ENCODE measurements around the gene SAP30L. TPM values are rescaled to one million over a fixed set of nuclear protein-coding genes. Genes with fewer than 3 reads are reported as not detected.

SAP30L gene
- total RNA-seq, 1 donor from 2014 or later = 25.7 TPM

DNA sequence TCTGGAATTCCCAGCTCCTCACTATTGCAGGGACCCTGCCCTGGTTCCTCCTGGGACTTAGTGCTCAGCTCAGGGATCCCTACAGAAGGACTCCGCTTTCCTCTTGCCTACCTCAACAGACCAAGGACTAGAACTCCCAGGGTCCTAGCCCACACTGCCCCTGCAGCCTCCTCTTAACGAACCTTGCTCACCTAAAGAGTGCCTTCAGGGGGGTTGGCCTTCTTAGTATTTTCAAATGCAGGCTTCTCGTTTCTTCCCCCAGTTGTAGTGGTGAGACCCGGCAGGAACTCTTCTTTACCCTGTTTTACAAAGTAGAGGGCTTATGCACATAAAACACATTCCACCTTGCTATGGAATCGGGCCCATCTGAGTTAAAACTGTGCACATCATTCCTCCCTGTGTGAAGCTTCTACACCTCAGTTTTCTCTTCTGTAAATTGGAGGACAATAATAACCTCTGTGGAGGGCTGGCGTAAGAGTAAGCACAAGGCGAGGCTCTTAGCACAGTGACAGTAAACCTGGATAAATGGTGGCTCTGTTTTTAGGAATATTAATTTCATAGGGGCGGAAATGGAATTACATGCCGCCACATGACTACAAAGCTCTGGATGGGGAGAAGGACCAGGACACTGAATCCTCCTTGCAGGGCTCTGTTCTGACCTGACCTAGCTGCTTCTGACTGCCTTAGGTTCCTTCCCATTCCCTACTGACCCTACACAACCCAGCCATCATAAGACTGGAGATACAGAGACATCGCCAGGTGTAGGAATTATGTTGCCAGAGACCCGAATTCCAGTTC lies 36.0 kb downstream of the SAP30L start:
- DNase-seq = no peak

DNA sequence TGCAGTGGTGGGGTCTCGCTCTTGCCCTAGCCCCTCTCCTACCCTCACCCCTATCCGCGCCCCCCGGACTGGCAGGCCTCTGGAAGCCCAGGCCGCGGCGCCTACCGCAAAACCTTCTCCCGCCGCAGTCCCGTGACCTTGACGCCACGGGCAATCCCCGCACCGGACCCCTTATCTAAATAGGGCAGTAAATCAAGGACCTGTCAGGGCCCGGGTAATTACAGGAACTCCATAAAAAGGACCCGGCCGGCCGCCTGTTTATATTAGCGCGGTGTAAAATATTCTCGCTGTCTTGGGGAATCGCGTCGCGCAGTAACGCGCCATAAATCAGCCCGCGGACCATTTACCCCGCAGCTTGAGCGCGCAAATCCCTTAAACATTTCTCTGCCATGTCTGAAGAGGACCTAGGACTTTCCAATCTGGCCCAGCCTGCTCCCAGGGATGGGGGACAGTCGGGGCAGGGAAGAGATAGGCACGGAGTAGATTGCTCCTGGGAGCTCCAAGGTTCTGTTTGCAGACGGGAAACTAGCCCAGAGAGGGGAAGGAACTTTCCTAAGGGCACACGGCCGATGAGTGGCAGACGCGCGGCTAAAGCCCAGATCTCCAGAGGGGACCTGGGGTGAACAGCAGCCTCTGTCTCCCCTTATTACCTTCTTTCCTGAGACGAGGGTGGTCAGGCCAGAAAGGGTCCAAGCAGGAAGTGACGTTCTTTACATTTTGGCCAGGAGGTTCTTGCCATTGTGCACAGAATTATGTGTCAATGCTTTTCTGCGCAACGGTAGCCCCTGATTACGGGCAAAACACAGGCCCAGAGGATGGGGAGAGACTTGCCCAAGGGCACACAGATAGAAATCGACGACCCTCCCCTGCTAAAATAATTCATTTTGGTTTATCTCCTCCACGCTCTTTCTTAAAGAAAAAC lies 37.0 kb downstream of the SAP30L start:
- DNase-seq = no peak

DNA sequence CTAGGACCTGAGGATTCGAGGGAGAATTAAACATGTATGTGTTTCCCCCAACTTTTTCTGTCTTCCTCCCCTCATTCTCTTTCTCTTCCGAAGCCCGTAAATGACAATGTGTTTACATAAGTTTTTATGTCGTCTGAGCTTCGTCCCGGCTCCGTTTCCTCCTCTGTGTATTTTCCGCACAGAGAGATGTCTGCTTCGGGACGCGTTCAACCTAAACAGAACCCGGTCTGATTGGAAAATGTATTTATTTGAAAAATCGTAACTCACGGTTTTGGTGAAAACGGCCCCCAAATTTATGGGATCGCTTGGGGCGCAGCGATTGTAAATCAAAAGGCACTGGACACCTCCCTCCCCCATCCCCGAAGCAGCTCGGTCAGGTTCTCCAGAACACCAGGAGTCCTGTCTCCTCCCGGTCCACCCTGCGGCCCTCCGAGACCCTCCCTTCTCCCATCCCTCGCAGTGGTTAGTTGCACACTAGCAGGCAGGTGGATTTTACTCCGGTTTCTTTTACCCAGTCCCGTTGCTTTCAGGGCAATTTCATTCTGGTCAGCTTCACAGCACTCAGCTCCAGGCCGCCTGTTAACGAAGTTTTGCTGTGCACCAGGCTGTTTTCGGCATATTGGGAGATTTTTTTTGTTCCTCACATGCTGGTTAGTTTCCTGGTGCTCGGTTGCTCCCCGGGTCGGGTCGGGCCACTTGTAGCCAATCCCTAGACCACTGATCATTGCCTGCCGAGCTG lies 38.0 kb downstream of the SAP30L start:
- DNase-seq = no peak

DNA sequence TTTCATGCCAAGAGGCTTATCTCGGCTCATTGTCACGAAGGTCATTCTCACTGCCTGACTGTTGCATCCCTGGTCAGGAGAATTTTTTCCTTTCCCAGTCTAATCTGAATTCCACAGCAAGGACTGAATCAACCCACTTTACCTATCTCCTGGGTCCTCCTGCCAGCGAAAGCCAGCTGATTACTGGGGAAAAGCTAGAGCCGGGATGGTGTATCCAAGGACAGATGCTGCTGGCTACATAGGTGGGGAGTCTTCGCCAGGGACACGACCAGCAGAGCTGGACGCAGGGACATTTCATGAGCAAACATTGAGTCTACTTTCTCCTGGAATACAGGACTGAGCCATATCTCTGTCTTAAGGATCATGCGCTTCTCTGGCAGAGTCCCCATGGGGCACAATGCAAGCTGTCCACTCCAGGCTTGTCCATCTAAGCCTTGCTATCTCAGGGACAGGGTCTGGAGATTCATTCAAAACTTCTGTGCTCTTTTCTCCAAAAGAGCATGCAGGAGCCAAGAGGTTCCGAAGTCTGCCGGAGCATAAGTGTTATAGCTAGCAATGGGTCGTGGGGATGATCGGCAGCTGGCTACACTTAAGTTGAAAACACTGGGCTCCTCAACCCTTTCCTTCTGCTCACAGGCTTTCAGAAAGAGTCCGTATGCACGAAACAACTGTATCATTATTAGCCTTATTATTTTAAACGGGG lies 38.7 kb downstream of the SAP30L start:
- DNase-seq = no peak

DNA sequence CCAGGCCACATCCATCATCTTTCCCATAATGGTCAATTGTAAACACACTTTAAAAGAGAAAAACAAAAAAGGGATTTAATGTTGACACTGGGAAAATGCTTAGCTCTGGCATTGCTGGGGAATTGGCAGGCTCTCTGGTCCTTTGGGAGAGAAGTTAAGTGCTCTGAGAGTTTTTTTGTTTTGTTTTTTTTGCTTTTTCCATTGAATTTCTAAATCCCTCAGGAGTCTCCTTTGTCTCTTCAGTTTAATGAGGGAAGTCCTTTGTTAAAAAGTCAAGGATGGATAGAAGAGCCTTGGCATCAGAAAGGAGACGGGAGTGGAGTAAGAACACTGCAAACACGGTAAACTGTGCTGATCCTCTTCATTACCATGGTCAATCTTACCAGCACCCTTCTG lies 39.3 kb downstream of the SAP30L start:
- DNase-seq = no peak

DNA sequence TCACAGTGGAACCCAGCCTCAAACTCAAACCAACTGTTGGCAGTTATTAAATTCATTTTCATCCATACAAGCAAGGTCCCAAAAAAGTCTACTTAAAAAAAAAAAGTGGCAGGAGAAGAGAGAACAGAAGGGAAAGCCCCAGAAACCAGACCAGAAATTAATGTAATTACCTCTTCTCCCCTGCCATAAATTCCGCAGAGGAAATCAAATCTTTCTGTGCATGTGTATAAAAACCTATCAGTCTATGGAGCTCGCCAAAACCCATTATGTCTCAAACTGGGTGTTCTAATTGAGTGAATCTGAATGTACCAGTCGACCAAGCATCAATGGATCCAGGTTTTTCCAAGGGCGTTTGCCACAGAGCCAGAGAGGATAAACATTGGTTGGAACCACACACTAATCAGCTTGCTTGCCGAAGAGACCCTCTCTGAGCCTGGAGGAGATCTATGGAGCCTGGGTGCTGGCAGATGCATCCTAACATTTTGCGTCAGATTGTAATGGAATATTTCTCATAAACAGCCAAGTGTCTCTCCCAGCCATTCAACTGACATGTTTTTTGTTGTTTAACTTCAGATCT lies 40.1 kb downstream of the SAP30L start:
- no peak for DNase-seq

DNA sequence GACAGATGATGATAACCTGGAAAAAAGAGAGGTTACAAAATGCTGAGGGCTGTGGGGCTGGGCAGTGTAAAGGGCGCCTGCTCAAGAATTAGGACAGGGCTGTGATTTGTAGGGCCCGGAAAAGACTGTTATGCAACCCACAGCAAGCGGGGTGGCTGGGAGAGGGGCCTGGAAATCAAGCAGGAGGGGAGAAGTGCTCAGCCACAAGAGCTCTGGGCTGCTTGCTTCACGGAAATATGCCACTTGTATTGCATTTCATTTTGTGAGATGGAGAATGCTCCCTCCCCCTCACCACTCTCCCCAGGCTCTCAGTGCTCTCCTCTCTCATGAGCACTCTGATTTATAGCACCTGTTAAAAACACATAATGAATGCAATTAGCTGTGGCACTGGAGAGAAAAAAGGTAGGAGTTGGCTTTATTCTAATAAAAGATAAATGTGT lies 40.6 kb downstream of the SAP30L start:
- no peak for DNase-seq

DNA sequence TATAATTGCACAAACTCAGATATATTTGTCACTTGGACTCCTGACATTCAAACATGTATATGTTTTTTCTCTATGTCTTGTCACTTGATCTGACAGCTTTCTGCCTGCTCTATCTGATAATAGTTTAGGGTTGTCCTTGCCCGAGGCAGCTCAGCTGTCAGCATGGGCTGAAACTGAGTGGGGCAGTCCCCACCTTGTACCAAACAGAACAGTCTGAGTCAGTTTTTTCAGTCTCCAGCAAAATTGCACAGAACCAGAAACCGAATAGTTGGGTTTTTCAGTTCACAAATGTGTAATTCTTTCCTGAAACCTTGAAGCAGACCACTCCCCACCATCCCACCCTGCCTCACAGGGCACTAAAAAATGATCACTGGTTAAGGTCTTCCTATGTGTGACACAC lies 41.7 kb downstream of the SAP30L start:
- no peak for DNase-seq

DNA sequence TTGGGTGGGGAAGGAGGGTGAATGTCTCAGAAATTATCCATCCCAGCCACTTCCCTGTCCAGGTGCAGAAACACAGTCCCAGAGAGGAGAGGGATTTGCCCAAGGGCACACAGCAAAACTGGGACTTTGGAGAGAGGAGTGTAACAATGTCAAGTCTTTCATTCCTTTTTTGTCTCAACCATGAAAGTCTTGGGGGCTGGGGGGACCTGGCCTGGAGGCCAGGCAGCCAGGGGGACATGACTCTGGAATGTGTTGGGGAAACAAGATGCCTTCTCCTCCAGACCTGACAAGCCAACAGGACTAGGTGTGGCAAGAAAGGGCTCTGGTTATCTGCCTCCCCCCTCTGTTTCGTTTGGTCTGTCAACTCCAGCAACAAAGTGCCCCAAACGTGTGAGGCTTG lies 46.1 kb downstream of the SAP30L start:
- no peak for DNase-seq

DNA sequence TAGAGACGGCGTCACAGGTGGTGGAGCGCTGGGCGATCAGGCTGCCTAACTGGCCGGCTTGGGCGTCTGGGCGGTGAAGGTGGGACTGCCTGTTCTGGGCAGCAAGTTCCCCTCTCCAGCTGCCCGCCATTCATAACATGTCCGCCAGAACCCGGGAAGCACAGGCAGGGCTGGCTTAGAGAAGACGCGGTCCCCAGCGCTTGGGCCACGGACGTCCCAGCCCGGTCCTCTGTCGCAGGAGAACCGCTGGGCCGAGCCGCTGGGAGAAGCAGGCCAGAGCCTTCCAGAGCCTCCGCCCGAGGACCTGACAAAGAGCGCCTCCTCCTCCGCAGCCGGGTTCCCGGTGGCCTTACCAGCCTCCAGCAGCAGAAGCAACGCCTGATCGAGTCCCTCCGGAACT lies 47.5 kb downstream of the SAP30L start:
- no peak for DNase-seq

DNA sequence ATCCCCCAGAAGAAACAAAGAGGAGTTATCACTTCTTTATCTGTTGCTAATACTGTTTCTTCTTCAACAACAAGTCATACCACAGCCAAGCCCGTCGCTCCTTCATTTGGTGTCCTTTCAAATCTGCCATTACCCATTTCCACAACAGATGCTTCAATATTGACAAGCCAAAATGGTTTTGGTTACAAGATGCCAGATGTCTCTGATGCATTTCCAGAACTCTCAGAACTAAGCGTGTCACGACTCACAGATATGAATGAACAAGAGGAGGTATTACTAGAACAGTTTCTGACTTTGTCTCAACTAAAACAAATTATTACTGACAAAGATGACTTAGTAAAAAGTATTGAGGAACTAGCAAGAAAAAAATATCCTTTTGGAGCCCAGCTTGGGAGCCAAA lies 48.2 kb downstream of the SAP30L start:
- DNase-seq = no peak

DNA sequence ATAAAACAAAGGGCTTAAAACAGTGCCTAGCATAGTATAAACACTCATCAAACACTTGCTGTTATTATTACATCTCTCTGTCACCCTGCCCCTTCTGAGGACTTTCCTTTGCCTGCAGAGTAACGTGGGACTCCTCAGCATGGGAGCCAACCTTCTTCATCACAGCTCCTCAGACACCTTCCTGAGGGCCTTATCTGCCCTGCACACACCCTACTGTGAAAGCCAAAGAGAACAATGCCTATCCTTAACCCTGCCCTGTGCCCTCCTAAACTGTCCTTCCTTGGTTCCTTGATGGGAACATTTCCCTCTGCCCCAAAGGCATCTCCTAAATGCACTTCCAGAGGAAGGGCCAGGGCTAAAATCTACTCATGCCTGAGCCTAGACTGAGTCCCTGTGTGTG lies 52.8 kb downstream of the SAP30L start:
- DNase-seq = no peak

DNA sequence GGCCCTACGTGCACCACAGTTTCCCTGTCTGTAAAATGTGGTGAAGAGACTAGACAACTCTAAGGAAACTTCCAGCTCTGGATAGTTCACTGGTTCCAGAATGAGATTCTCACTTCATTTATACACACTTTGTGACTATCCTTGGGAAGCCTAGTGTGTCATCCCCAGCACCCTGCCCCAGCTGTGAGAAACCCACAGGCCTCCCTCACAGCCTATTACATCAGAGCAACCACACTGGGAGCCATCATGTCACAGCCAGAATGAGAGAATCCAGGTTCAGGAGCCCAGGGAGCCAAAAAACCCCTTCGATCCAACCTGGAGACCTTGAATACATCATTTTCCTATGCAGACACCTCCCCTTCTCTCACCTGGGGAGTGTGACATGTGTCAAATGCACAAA lies 53.2 kb downstream of the SAP30L start:
- DNase-seq = no peak

DNA sequence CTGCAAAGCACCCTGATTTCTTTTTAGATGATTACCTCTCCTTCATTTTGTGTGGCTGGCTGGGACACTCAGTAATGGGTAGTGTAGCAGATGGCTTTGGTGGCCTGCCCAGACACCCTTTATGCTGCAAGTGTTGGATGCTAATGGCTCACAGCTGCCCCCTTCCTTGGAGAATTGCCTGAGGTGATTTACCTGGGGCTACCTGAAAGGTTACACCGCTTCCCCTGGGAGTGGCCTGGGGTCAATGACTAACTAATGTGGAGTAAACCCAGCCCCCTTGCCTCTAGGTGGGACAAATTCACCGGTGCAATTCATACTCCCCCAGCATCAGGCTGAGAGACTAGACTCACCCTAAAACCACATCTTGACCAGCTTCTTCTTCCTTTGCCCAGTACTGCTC lies 55.8 kb downstream of the SAP30L start:
- DNase-seq = no peak

DNA sequence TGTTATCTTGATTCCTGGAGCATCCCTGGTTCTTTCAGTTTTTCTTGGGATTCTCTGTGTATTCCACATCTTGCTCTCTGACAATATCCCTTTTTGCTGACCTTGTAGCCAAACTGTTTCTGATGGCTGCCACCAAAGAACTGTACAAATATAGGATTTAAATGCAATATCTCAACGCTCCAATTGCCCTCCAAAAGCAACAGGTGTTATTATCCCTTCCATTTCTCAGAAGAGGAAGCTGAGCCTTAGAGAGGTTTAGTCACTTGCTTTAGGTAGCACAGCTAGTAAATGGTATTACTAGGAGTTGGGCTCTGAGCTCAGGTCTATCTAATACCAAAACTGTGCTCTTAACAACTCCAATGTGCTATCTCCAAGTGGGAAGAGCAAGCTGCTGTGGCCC lies 56.4 kb downstream of the SAP30L start:
- no peak for DNase-seq

DNA sequence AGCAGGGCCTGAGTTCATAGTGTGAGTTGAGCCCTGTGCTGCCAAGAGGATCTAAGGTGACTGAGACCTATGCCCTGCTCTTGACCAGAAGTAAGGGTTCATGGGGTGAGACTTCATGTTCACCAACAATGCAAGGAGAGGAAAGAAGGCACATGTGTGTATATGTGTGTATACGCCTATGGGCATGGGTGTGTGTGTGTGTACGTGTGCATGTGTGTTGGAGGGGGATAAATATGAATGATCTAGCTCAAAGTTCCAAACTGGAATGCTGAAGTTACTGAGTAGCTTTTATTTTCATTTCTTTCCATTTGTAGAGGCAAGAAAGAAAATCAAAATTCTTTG lies 57.9 kb downstream of the SAP30L start:
- DNase-seq = no peak

DNA sequence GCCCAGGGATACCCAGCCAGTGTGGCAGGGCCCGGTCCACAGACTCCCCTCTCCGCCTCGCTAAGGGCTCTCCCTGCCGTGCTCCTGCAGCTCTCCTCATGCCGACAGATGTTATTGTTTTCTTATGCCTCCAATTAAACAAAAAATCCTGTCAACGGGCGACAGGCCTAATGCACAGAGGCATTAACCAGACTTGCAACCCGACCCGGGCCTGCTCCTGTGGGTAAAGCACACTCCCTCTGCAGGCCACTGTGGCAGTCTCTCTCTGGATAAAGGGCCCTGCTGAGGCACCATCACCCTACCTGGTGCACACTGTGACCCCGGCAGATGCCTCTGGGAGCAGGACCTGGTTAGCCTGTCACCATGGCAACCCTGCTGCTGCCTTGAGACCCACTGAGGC lies 59.8 kb downstream of the SAP30L start:
- DNase-seq = no peak

DNA sequence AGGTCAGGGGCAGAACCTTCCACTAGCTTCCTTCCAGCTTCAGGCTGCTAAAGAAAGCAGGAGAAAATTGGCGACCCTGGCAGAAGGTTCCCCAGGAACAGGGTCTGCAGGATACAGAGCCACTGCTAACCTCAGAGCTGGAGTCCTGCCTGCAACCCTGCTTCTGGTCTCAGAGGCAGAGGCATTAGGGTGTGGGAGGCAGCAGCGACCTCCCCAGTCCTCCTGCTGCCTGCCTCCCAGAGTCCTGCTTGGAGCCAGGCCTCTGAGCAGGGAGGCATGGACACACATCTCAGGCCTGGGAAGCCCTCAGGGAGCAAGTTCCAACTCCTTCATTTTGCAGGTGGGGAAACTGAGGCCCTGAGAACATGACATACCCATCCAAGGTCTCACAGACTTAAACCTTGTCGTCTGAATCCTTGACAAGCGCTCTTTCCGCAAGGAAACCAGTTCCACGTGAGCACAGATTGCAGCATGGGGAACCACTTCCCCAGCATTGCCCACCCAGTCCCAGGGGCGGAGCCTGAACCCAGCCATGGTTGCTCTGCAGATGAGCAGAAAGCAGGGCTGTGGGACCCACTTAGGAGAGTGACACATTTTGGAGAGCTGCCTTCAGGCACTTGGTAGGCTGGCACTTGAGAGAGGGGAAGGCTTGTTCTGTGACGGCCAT lies 60.4 kb downstream of the SAP30L start:
- no peak for DNase-seq

DNA sequence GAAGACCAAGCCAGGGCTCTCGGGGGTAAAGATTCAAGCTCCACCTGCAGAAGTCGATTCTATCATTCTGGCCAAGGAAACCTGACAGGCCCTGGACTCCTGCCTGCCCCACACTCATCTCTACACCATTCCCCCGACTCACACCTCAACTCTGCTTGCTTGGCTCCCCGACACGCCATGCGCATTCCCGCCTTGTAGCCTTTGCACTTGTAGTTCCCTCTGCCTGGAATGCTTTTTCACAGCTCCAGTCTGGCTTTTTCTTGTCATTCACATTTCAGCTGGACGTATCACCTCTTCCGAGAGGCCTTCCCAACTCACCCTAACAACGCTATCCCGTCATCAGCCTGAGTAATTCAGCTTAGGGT lies 60.9 kb downstream of the SAP30L start:
- no peak for DNase-seq

DNA sequence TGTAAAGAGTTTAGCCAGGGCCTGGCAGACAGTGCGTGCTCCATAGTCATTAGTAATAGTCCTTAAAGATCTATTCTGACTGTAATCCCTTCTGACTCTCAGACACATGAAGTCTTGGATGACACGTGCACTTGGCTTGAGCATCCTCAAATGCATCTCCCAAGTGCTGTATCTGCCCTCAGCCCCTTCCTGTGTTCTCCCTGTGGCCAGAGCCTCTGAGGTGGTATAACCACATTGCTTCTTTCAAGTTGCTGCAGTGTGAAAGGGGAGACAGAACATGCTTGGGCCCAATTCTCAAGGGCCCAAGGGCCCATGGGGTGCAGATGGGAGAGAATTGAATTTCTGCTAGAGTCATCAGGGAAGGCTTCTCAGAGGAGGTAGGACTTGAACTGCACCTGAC lies 62.3 kb downstream of the SAP30L start:
- DNase-seq = no peak

DNA sequence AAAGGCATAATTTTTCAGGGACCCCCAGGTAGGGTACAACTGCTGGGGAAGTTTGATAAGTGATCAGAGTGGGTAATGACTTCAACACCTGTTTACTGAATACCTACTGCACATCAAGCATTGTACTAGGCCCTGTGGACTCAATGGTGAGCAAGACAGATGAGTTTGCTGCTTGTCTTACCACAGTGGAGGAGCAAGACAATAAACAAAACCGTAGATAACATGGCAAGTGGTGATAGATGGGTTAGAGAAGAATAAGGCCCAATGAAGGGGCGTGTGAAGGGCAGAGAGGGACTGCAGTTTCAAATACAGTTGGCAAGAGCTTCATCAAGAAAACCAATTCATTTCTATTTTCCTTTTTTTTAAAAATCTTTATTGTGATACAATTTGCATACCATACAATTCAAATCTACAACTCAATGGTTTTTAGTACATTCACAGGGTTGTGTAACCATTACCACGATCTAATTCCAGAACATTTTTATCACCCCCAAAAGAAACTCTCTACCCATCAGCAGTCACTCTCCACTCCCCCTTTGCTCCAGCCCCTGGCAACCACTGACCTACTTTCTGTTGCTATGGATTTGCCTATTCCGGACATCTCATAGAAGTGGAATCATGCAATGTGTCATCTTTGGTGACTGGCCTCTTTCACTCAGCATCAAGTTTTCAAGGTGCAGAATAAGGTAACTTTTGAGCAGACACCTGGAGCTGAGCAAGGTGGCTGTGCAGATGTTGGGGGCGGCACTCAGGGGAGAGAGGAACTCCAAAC lies 64.2 kb downstream of the SAP30L start:
- no peak for DNase-seq
